Psoas muscle (tissue), 8 donors: Measurements from ENCODE around the gene TMEM255B. TPM values are rescaled to one million over a fixed set of nuclear protein-coding genes. Genes with fewer than 3 reads are reported as not detected.
A peak's percentile ranks its signal among the peaks of the same experiment; 100 is the strongest.

Source experiments
- ATAC-seq, 4 donors: fragments of 200-7000 bp; cut with Tn5 transposase; one replicate each; pipeline ENCODE4 v1.9.1; 2020; ENCODE audit warnings: moderate library complexity in 3 of 4, mild to moderate bottlenecking in 2 of 4
- DNase-seq, 2 donors: peaks; one replicate each; pipeline ENCODE4 v3.0.0-alpha.2; 2020
- H3K27ac ChIP-seq: fragments of 200-600 bp; one replicate; pipeline ENCODE4 v1.8.0; 2022
- H3K27me3 ChIP-seq, 3 donors: fragments of 200-600 bp in 1 of 3; one replicate each; pipeline versions ENCODE4 v1.6.1 to v1.8.0; 2013 to 2022; ENCODE audit warnings: low read length in 2 of 3, mild to moderate bottlenecking in 2 of 3, moderate library complexity in 1 of 3; ENCODE audit not compliant: insufficient read depth in 3 of 3
- H3K36me3 ChIP-seq, 2 donors: fragments of 200-600 bp in 1 of 2; one replicate each; pipeline versions ENCODE4 v1.6.1 to v1.8.0; 2013 to 2022; ENCODE audit warnings: low read depth in 1 of 2, mild to moderate bottlenecking in 1 of 2, moderate library complexity in 1 of 2; ENCODE audit not compliant: insufficient read depth in 1 of 2
- H3K4me1 ChIP-seq: fragments of 200-600 bp; one replicate; pipeline ENCODE4 v1.8.0; 2022
- H3K4me3 ChIP-seq: fragments of 200-600 bp; one replicate; pipeline ENCODE4 v1.8.0; 2022; ENCODE audit warnings: mild to moderate bottlenecking
- H3K9me3 ChIP-seq: fragments of 200-600 bp; one replicate; pipeline ENCODE4 v1.8.0; 2022
- WGBS, 3 donors: extraction: QIAGEN DNeasy Blood & Tissue Kit; methylation state at CpG; one replicate each; pipeline versions ENCODE4 v1.1.6 to v1.1.7; 2013; 5-methylcytosine and 5-hydroxymethylcytosine counted together
- intact Hi-C, 2 donors: fragments of 100-400 bp; cut with DNase I; formaldehyde crosslinking; loops; one replicate each; pipeline versions ENCODE4 v1.11.0 to v1.14.2; 2022
- polyA plus RNA-seq, 3 donors: library from polyadenylated mRNA; stranded (reverse); fragments of 200-250 nt; gene quantifications; one replicate each; pipeline ENCODE4 v1.2.3, GENCODE V29; 2013
- total RNA-seq, 4 donors: library from RNA; stranded (reverse); fragmentation: NEBNext Ultra II Directional in 2 of 4; extraction: Animal tissue kit (Norgen Biotek cat#: 25700) in 2 of 4; gene quantifications; one replicate each; pipeline versions ENCODE4 v1.2.1 to v1.2.4, GENCODE V29; 2021 to 2023
- TF ChIP-seq, protein P1 (sequence below): fragments of 200-600 bp; IDR thresholded peaks from one replicate; pipeline ENCODE4 v1.8.0; 2022; ENCODE audit warnings: antibody characterized with exemption
- donor health status: healthy with polysubstance abuse.
- donor health status: DM: no; HTN: no; CAD: no; lungs with moderate emphysema.
- donor health status: Bipolar disorder and iron deficiency.
- donor health status: healthy.
- donor health status: DM: yes; HTN: yes; CAD: no.
- donor health status: DM: no; HTN: no; CAD: no.
- donor health status: DM: no; HTN: no; CAD: no.
- donor health status: DM: yes; HTN: yes; CAD: no.

Gene TMEM255B
- total and polyA plus RNA-seq, 7 donors: 0.45 to 5.1 (median 2.1) TPM

DNA sequence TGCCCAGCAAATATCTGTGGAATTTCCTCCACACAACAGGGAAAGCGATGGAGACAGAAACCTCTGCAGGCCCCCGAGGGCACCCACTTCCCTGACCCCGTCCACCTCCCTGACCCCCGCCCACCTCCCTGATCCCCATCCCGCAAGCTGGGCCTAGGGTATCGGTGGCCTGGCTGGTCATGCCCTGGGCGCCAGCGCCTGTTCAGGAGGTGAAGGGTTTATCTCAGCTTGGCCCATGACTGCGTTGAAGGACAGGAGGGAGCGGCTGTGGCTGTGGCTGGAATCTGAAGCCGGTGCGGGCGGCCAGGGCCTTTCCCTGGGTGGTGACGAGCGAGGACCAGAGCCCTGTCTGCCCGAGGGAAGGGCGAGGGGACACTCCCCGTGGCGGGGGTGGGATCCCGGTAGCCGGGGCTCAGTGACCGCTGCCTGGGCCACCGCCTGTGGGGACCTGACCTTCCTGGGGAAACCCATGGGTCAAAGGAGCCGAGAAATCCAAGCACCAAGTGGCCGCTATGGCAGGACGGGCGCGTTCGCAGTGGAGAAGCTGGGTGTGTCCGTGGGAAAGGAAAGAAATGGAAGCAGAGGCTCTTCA is 84.1 kb downstream of the TMEM255B start:
- Histone ChIP-seq H3K27me3 (no peaks in the 10 kb centered on the region), H3K4me3 (no peak overlapping the region), H3K4me1 (peaks cover 42% of the 10 kb centered on the region), H3K36me3 (peaks cover 0 to 58% of the 10 kb centered on the region in 2 donors), H3K27ac (no peak overlapping the region), H3K9me3 (no peaks in the 10 kb centered on the region)
- WGBS, 3 donors: 88 to 91% (median 91%) methylated on average over 28 to 30 of the region's 30 CpGs
- ATAC-seq: peak in 1 of 4 donors; percentile 53
- intact Hi-C loops: no loop called here
- TF ChIP-seq, protein P1, sequence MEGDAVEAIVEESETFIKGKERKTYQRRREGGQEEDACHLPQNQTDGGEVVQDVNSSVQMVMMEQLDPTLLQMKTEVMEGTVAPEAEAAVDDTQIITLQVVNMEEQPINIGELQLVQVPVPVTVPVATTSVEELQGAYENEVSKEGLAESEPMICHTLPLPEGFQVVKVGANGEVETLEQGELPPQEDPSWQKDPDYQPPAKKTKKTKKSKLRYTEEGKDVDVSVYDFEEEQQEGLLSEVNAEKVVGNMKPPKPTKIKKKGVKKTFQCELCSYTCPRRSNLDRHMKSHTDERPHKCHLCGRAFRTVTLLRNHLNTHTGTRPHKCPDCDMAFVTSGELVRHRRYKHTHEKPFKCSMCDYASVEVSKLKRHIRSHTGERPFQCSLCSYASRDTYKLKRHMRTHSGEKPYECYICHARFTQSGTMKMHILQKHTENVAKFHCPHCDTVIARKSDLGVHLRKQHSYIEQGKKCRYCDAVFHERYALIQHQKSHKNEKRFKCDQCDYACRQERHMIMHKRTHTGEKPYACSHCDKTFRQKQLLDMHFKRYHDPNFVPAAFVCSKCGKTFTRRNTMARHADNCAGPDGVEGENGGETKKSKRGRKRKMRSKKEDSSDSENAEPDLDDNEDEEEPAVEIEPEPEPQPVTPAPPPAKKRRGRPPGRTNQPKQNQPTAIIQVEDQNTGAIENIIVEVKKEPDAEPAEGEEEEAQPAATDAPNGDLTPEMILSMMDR: no peak
- peak in 1 of 2 donors; percentile 35 for DNase-seq

DNA sequence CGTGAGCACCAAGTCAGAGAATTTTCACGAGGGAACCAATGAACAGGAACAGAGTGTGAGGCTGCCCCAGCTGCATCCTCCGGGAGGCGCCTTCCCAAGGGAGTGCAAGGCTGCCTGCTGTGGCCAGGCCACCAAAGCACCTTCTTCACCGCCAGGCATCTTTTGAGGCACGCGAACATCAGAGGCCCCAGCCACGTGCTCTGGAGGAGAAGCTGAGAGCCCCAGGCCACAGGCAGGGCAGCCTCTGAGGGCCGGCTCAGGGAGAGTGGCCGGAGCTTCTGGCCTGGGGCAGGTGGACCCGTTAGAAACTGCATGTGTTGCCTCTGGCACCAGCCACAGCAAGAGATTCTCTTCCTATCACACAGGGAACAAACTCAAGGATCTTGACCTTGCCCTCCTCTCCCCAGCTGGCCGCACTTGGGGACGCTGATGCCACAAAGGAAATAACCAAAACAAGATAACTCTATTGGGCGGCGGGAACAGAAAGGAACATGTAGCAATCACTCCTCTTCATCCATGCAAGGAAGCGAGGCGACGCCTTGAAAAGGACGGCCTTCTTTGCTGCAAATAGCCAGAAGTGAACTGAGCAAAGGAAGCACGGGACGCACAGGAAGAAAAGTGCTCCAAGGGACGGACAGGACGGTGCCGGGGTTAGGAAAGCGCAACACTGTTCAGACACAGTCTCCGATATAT is 85.0 kb downstream of the TMEM255B start:
- no peaks in the 10 kb centered on the region for H3K27me3 ChIP-seq
- no peak overlapping the region for H3K4me3 ChIP-seq
- no peaks in the 10 kb centered on the region for H3K9me3 ChIP-seq
- H3K27ac ChIP-seq: no peak overlapping the region
- TF ChIP-seq, protein P1: no peak
- ATAC-seq: no peak
- intact Hi-C loops: no loop called here
- H3K36me3 ChIP-seq: peaks cover 0 to 60% of the 10 kb centered on the region in 2 donors
- peak in 1 of 2 donors; percentile 49 for DNase-seq
- H3K4me1 ChIP-seq: peaks cover 45% of the 10 kb centered on the region
- 72 to 82% (median 76%) methylated on average over 26 of the region's 26 CpGs for WGBS, 3 donors

DNA sequence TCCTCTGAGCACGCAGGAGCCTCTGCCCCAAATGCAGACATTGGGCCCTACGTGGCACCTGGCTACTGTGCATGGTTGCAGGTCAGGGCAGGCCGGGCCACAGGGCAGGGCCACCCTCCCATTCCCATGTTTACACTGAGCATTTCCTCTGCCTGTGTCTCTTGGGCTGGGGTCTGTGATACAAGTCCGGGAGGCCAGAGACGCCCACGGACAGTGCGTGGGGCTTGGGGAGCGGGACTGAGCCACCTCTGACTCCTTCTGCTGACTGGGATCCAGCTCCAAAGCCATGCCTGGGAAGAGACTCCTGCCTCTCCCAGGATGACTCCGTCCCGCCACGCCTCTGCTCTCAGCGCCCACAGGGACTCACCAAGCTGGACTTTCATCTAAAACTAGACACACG is 86.0 kb downstream of the TMEM255B start:
- ATAC-seq (no peak), DNase-seq (peak in 1 of 2 donors; percentile 36)
- intact Hi-C loops: no loop called here
- H3K4me3 ChIP-seq: no peak overlapping the region
- WGBS, 3 donors: 89 to 92% (median 90%) methylated on average over 13 of the region's 13 CpGs
- H3K36me3 ChIP-seq: peaks cover 0 to 60% of the 10 kb centered on the region in 2 donors
- no peaks in the 10 kb centered on the region for H3K27me3 ChIP-seq
- H3K4me1 ChIP-seq: peaks cover 44% of the 10 kb centered on the region
- TF ChIP-seq, protein P1: no peak
- H3K9me3 ChIP-seq: no peaks in the 10 kb centered on the region
- H3K27ac ChIP-seq: no peak overlapping the region

DNA sequence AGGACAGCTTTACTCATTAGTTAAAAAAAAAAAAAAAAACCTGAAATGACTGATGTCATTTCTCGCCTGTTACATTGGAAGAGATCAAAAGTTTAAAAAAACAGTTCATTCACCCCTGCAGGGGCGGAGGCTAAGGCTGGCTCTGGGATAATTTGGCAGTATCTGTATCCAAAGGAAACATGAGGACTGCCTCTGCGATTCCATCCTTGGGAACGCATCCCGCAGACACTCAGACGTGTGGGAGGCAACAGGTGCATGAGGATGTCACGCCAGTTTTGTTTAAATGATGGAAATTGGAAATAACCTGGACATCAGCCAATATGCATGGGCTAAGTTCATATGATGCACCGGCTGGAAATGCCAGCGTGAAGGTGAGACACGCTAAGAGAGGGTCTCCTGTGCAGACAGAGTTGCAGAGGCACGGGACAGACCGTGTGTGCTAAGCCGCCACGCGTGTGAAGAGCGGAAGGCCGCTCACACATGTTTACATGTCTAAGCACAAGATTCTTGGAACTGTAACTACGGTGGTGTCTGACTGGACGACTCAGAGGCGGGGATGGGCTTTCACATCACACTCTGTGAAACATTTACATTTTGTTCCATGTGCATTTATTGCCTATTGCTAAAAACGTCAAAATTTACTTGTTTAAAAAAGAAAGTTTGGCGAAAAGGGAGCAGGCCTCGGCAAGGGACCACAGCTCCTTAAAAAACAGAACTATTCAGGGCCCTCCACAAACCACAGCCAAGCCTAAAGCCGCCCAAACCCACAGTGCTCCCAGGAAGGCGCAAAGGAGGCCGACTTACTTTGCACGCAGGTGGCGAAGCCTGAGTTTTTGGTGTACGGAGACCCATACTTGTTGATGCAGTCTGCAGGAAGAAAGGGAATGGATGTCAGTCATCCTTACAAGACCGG is 87.0 kb downstream of the TMEM255B start:
- no peak for ATAC-seq
- no peak for DNase-seq
- TF ChIP-seq, protein P1: no peak
- peaks cover 36% of the 10 kb centered on the region for H3K4me1 ChIP-seq
- H3K4me3 ChIP-seq: no peak overlapping the region
- no peak overlapping the region for H3K27ac ChIP-seq
- no peaks in the 10 kb centered on the region for H3K27me3 ChIP-seq
- no peaks in the 10 kb centered on the region for H3K9me3 ChIP-seq
- intact Hi-C loops: no loop called here
- H3K36me3 ChIP-seq: peaks cover 0 to 61% of the 10 kb centered on the region in 2 donors
- WGBS, 3 donors: 74 to 81% (median 74%) methylated on average over 30 of the region's 30 CpGs
